Left lung (tissue), 10 donors: ENCODE data around the gene CBX7. TPM values are rescaled to one million over a fixed set of nuclear protein-coding genes. Genes with fewer than 3 reads are reported as not detected.

Experiments used
- ATAC-seq: fragments of 200-7000 bp; cut with Tn5 transposase; one replicate; pipeline ENCODE4 v1.9.1; 2020; ENCODE audit warnings: moderate library complexity
- DNase-seq, 4 donors: peaks; one replicate each; pipeline ENCODE4 v3.0.0-alpha.2; 2013 to 2020
- H3K27ac ChIP-seq, 2 donors: fragments of 200-600 bp; sonication (generic) in 1 of 2; one replicate each; pipeline versions ENCODE4 v1.5.0 to v1.8.0; 2020 to 2021
- H3K27me3 ChIP-seq, 2 donors: fragments of 200-600 bp; sonication (generic) in 1 of 2; one replicate each; pipeline versions ENCODE4 v1.5.0 to v1.8.0; 2020 to 2021
- H3K36me3 ChIP-seq, 2 donors: fragments of 200-600 bp; sonication (generic) in 1 of 2; one replicate each; pipeline versions ENCODE4 v1.5.0 to v1.8.0; 2020 to 2021
- H3K4me1 ChIP-seq, 2 donors: fragments of 200-600 bp; one replicate each; pipeline ENCODE4 v1.8.0; 2021
- H3K4me3 ChIP-seq, 2 donors: fragments of 200-600 bp; sonication (generic) in 1 of 2; one replicate each; pipeline versions ENCODE4 v1.5.0 to v1.8.0; 2020 to 2021; ENCODE audit warnings: mild to moderate bottlenecking in 1 of 2
- H3K9me3 ChIP-seq, 2 donors: fragments of 200-600 bp; sonication (generic) in 1 of 2; one replicate each; pipeline versions ENCODE4 v1.5.0 to v1.8.0; 2020 to 2021
- intact Hi-C, 2 donors: fragments of 100-400 bp; cut with DNase I; formaldehyde crosslinking; loops; one replicate each; pipeline versions ENCODE4 v1.11.2 to v1.14.2; 2022
- polyA plus RNA-seq, 6 donors: library from polyadenylated mRNA; unstranded; fragments of 120-200 nt; gene quantifications; one replicate each; pipeline ENCODE4 v1.2.1, GENCODE V29; 2013; ENCODE audit not compliant: insufficient read length in 6 of 6
- total RNA-seq, 2 donors: library from RNA; stranded (reverse); fragmentation: NEBNext Ultra II Directional; extraction: Animal tissue kit (Norgen Biotek cat#: 25700); gene quantifications; one replicate each; pipeline ENCODE4 v1.2.1, GENCODE V29; 2021
- TF ChIP-seq, protein P1 (sequence below), 2 donors: fragments of 200-600 bp; sonication (generic) in 1 of 2; IDR thresholded peaks; one replicate each; pipeline versions ENCODE4 v1.5.0 to v1.8.0; 2021; ENCODE audit warnings: antibody characterized with exemption in 2 of 2
- donor health status: DM: no; HTN: yes; CAD: no.
- donor health status: DM: no; HTN: no; CAD: no.

The CBX7 gene
- total and polyA plus RNA-seq, 8 donors: 7.4 to 17.7 (median 8.8) TPM

DNA sequence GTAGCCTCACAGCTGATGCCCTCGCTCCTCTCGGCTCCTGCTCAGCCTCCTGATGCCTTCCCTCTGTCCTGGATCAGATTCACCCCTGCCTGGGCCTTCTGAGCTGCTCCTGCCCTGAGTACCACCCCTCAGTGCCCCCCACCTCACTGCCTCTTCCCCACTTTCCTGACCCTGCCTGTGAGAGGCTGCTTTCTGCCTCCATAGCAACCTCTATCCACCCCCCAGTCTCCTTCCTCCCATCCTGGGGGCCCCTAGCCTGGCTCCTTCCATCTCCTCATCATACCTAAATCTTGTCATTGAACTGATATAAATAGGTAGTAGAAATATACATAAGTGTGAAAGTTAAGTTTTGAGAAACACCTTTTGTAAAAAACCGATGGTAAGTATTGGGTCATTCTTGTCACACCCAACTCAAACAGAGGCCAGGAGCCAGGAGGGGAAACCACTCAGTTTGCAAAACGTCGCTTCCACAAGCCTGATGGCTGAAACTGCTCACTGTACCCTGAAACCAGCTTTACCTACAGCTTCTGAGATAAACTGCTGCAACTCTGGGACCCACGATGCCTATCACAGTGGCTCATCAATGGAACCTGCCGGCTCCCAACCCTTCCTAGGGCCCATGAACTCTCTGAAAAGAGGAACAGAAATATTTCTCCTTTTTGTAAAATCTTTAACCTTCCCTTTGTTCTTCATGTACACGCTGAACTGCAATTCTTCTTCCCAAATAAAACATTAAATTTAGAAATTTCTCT, 60.2 kb downstream of the CBX7 start:
- no peak overlapping the region for H3K4me3 ChIP-seq
- ATAC-seq (no peak), DNase-seq (peak in 1 of 4 donors; percentile 5)
- TF ChIP-seq, protein P1, sequence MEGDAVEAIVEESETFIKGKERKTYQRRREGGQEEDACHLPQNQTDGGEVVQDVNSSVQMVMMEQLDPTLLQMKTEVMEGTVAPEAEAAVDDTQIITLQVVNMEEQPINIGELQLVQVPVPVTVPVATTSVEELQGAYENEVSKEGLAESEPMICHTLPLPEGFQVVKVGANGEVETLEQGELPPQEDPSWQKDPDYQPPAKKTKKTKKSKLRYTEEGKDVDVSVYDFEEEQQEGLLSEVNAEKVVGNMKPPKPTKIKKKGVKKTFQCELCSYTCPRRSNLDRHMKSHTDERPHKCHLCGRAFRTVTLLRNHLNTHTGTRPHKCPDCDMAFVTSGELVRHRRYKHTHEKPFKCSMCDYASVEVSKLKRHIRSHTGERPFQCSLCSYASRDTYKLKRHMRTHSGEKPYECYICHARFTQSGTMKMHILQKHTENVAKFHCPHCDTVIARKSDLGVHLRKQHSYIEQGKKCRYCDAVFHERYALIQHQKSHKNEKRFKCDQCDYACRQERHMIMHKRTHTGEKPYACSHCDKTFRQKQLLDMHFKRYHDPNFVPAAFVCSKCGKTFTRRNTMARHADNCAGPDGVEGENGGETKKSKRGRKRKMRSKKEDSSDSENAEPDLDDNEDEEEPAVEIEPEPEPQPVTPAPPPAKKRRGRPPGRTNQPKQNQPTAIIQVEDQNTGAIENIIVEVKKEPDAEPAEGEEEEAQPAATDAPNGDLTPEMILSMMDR (IDR thresholded peaks at IDR 0.05): no peak
- no peaks in the 10 kb centered on the region for H3K9me3 ChIP-seq
- intact Hi-C loops: no loop called here
- H3K36me3 ChIP-seq: no peaks in the 10 kb centered on the region
- H3K4me1 ChIP-seq: peaks cover 4 to 43% of the 10 kb centered on the region in 2 donors
- H3K27me3 ChIP-seq: peaks cover 0 to 17% of the 10 kb centered on the region in 2 donors
- H3K27ac ChIP-seq: peak overlapping the region in 1 of 2 donors; percentile 70

GRCh38 chr22:39091126-39092081, 61.1 kb downstream of the CBX7 start:
- peaks cover 0 to 17% of the 10 kb centered on the region in 2 donors for H3K27me3 ChIP-seq
- H3K4me3 ChIP-seq: no peak overlapping the region
- H3K4me1 ChIP-seq: peaks cover 0 to 34% of the 10 kb centered on the region in 2 donors
- no peak for ATAC-seq
- H3K27ac ChIP-seq: peak overlapping the region in 1 of 2 donors; percentile 70
- no peaks in the 10 kb centered on the region for H3K9me3 ChIP-seq
- DNase-seq: peak in 1 of 4 donors; percentile 68
- intact Hi-C loops: no loop called here
- H3K36me3 ChIP-seq: no peaks in the 10 kb centered on the region
- TF ChIP-seq, protein P1 (IDR thresholded peaks at IDR 0.05): no peak

GRCh38 chr22:39090426-39091064, 61.9 kb downstream of the CBX7 start:
- Histone ChIP-seq H3K9me3 (no peaks in the 10 kb centered on the region), H3K27ac (peak overlapping the region in 1 of 2 donors; percentile 70), H3K4me3 (no peak overlapping the region), H3K36me3 (no peaks in the 10 kb centered on the region), H3K4me1 (peaks cover 0 to 33% of the 10 kb centered on the region in 2 donors), H3K27me3 (peaks cover 0 to 17% of the 10 kb centered on the region in 2 donors)
- DNase-seq: peak in 1 of 4 donors; percentile 45
- TF ChIP-seq, protein P1 (IDR thresholded peaks at IDR 0.05): no peak
- intact Hi-C loops: no loop called here
- peak; percentile 19 for ATAC-seq

GRCh38 chr22:39089928-39090327, 62.6 kb downstream of the CBX7 start:
- intact Hi-C loops: no loop called here
- Histone ChIP-seq H3K27me3 (peaks cover 0 to 17% of the 10 kb centered on the region in 2 donors), H3K4me1 (peaks cover 0 to 29% of the 10 kb centered on the region in 2 donors), H3K4me3 (no peak overlapping the region), H3K27ac (peak overlapping the region in 1 of 2 donors; percentile 70), H3K36me3 (no peaks in the 10 kb centered on the region), H3K9me3 (no peaks in the 10 kb centered on the region)
- ATAC-seq (no peak), DNase-seq (no peak)
- TF ChIP-seq, protein P1 (IDR thresholded peaks at IDR 0.05): no peak
